K562 (cell line): ENCODE data around the gene MRPL41. TPM values are rescaled to one million over a fixed set of nuclear protein-coding genes. Genes with fewer than 3 reads are reported as not detected.
A peak's percentile ranks its signal among the peaks of the same experiment; 100 is the strongest.

Experiments
- ATAC-seq: fragments of 200-7000 bp; cut with Tn5 transposase; 3 replicates; pipeline ENCODE4 v1.9.1; 2020; ENCODE audit warnings: moderate library complexity
- BruUV-seq: library from RNA; stranded (reverse); fragments of 400-500 nt; replicated peaks from 2 replicates; lab custom pipeline; 2021; lab: Mats Ljungman, UMichigan
- CTCF ChIA-PET: fragments of 300-600 bp; formaldehyde crosslinking; extraction: SDS; loops from one replicate; lab custom pipeline; 2021; ENCODE audit warnings: low intra/inter-chr PET ratio; lab: Yijun Ruan, JAX
- POLR2A ChIA-PET: fragments of 300-600, 350-650 bp; sonication (Branson Sonifier 250); formaldehyde crosslinking; extraction: SDS; loops from one replicate; lab custom pipeline; 2021; ENCODE audit warnings: antibody characterized with exemption, inconsistent platforms; lab: Yijun Ruan, JAX
- DNase-seq, 4 experiments: peaks; one replicate each; pipeline versions ENCODE4 v3.0.0 to v3.0.0-alpha.2; 2011 to 2018; ENCODE audit warnings: low spot score in 3 of 4, mixed read lengths in 3 of 4; ENCODE audit errors: extremely low read depth in 1 of 4
- FAIRE-seq: peaks from 2 replicates; lab custom pipeline; 2011; peaks lifted over from hg19 to GRCh38; lab: Jason Lieb, UNC
- H2AFZ ChIP-seq: 2 replicates; pipeline ENCODE4 v1.6.0; 2011; ENCODE audit warnings: low read depth, low read length, control low read depth, inconsistent platforms
- H3K27ac ChIP-seq: fragments of 200-600 bp; 3 replicates; pipeline ENCODE4 v1.8.0; 2011; ENCODE audit warnings: low read depth, mild to moderate bottlenecking, control low read depth, inconsistent platforms, low read length, moderate library complexity, mixed read lengths; ENCODE audit errors: extremely low read depth
- H3K27me3 ChIP-seq, 2 experiments: fragments of 300-600 bp in 1 of 2; 2 replicates in 1 of 2; 3 replicates in 1 of 2; pipeline versions ENCODE4 v1.6.0 to v1.8.0; 2011; ENCODE audit warnings: inconsistent platforms in 2 of 2, low read length in 2 of 2, mild to moderate bottlenecking in 1 of 2, mixed read lengths in 1 of 2, moderate library complexity in 1 of 2; ENCODE audit not compliant: control insufficient read depth in 2 of 2, insufficient read depth in 2 of 2
- H3K36me3 ChIP-seq: fragments of 300-600 bp; 3 replicates; pipeline ENCODE4 v1.8.0; 2011; ENCODE audit warnings: mild to moderate bottlenecking, low read length, inconsistent platforms; ENCODE audit not compliant: control insufficient read depth, insufficient read depth
- H3K4me1 ChIP-seq, 2 experiments: fragments of 200-600 bp in 1 of 2; replicated peaks in 1 of 2; 2 replicates in 1 of 2; 3 replicates in 1 of 2; pipeline versions ENCODE4 v1.5.1 to v1.8.0; 2011; ENCODE audit warnings: inconsistent platforms in 2 of 2, low read length in 2 of 2, mild to moderate bottlenecking in 1 of 2, mixed read lengths in 1 of 2, moderate library complexity in 1 of 2; ENCODE audit not compliant: control insufficient read depth in 2 of 2, insufficient read depth in 2 of 2
- H3K4me2 ChIP-seq: 2 replicates; pipeline ENCODE4 v1.6.1; 2011; ENCODE audit warnings: low read length, control low read depth, inconsistent platforms, mixed read lengths; ENCODE audit not compliant: insufficient read depth
- H3K4me3 ChIP-seq: fragments of 200-600 bp; sonication (generic), shearing (Covaris generic); 2 replicates; pipeline ENCODE4 v1.5.1; 2016; ENCODE audit warnings: control low read depth, inconsistent platforms
- H3K79me2 ChIP-seq: fragments of 200-600 bp; 3 replicates; pipeline ENCODE4 v1.8.0; 2011; ENCODE audit warnings: low read length, inconsistent platforms; ENCODE audit not compliant: control insufficient read depth, insufficient read depth
- H3K9ac ChIP-seq, 2 experiments: 2 replicates each; pipeline versions ENCODE4 v1.6.0 to v1.6.1; 2011; ENCODE audit warnings: low read depth in 2 of 2, low read length in 2 of 2, control low read depth in 1 of 2, inconsistent platforms in 1 of 2, mild to moderate bottlenecking in 1 of 2, mixed read lengths in 1 of 2; ENCODE audit not compliant: insufficient read depth in 1 of 2
- H3K9me1 ChIP-seq: one replicate; pipeline ENCODE4 v1.6.0; 2011; ENCODE audit warnings: inconsistent platforms, mild to moderate bottlenecking, low read length, moderate library complexity; ENCODE audit not compliant: control insufficient read depth, insufficient read depth
- H3K9me3 ChIP-seq: replicated peaks from 2 replicates; pipeline ENCODE4 v1.5.1; 2011; ENCODE audit warnings: low read depth, low read length, inconsistent platforms; ENCODE audit not compliant: control insufficient read depth, insufficient read depth
- H4K20me1 ChIP-seq: replicated peaks from 2 replicates; pipeline ENCODE4 v1.6.1; 2011; ENCODE audit warnings: low read length, inconsistent platforms, mixed read lengths; ENCODE audit not compliant: control insufficient read depth, insufficient read depth
- IFI16 ChIP-seq: fragments of 250-450 bp; sonication (Bioruptor Pico); IDR thresholded peaks from 2 replicates; pipeline ENCODE4 v2.1.2; 2022; ENCODE audit warnings: mild to moderate bottlenecking, inconsistent platforms
- MAFF ChIP-seq: IDR thresholded peaks from 2 replicates; pipeline ENCODE4 v1.6.1; 2012; ENCODE audit warnings: low read length, improper control_type of control experiment
- NRF1 ChIP-seq, 2 experiments: fragments of 450-650 bp; IDR thresholded peaks in 1 of 2; conservative IDR thresholded peaks in 1 of 2; 2 replicates each; pipeline ENCODE4 v1.6.1; 2014; ENCODE audit warnings: mild to moderate bottlenecking in 2 of 2
- ZFX ChIP-seq: sonication (generic); formaldehyde crosslinking; IDR thresholded peaks from 2 replicates; pipeline ENCODE4 v1.8.0; 2022; ENCODE audit warnings: mild to moderate bottlenecking, missing genetic modification reagents, moderate library complexity
- WGBS: fragments of 100-300 bp; shearing (Covaris generic); methylation state at CpG from one replicate; pipeline ENCODE4 v1.1.6; 2016; ENCODE audit warnings: low coverage, mixed read lengths; ENCODE audit not compliant: insufficient coverage; ENCODE audit errors: missing lambda C conversion rate; 5-methylcytosine and 5-hydroxymethylcytosine counted together
- in situ Hi-C: fragments of 300-500 bp; cut with MboI; formaldehyde crosslinking; loops from 4 replicates; pipeline ENCODE4 v1.15.0; 2018; ENCODE audit warnings: inconsistent platforms, mixed read lengths
- intact Hi-C: fragments of 100-400 bp; cut with micrococcal nuclease; formaldehyde crosslinking; loops from 2 replicates; pipeline ENCODE4 v1.14.2; 2022
- polyA plus RNA-seq, 8 experiments: library from polyadenylated mRNA; depleted of rRNA in 4 of 8; stranded (reverse) in 5 of 8; unstranded in 3 of 8; fragments of >200 nt; fragmentation: Nextera tagmentation in 2 of 8; fragmentation: Illumina TruSeq in 1 of 8; extraction: Ambion mirVana in 2 of 8; extraction: Trizol in 1 of 8; gene quantifications; 2 replicates each; pipeline versions ENCODE4 v1.2.1 to v1.2.3, GENCODE V29; 2011 to 2014; ENCODE audit warnings: inconsistent platforms in 1 of 8, missing spikeins in 1 of 8
- total RNA-seq, 7 experiments: library from RNA; depleted of rRNA in 6 of 7; stranded (reverse); fragments of >200 nt in 6 of 7; fragmentation: Illumina TruSeq in 2 of 7; extraction: Trizol in 2 of 7; gene quantifications; 2 replicates each; pipeline versions ENCODE4 v1.2.1 to v1.2.3, GENCODE V29; 2011 to 2021; ENCODE audit warnings: low replicate concordance in 1 of 7
- TF ChIP-seq, protein P1 (sequence below): fragments of 450-650 bp; IDR thresholded peaks from 2 replicates; pipeline ENCODE4 v1.6.1; 2016; ENCODE audit warnings: mild to moderate bottlenecking, moderate library complexity
- TF ChIP-seq, protein P2 (sequence below): fragments of 450-650 bp; IDR thresholded peaks from 2 replicates; pipeline ENCODE4 v1.6.1; 2016

The MRPL41 gene
- total and polyA plus RNA-seq, 9 of the 15 experiments (the other 6 are each of a cell fraction or from before 2014, with no cell fraction given): 2.6 to 259 (median 21.6) TPM

DNA sequence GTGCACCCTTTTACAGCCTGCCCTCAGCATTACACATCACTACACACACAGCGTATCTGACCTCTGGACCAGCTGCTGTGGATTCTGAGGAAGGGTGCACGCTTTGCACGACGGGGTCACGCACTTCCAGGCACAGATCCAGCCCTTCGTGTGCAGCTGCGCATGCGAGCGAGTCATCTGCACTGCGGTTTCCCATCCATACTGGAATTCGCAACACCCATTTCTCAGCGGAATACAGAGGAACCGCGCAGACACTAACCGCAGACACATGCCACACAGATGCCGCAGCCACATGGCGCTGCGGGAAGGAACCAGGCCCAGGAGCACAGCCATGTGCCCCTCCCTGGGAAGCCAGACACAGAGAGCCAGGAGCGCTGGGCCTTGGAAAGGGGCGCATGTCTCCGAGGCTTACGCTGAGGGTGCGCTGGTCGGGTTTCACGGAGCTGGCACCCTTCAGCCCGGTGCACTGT lies 44.9 kb upstream of the MRPL41 start:
- Histone ChIP-seq H3K36me3 (no peaks in the 10 kb centered on the region), H3K4me2 (no peak overlapping the region), H3K4me3 (no peak overlapping the region), H3K9me3 (no peaks in the 10 kb centered on the region), H2AFZ (no peak overlapping the region), H3K79me2 (no peaks in the 10 kb centered on the region), H3K9me1 (no peaks in the 10 kb centered on the region), H3K27ac (no peak overlapping the region)
- WGBS: 46% methylated on average over 23 of the region's 26 CpGs
- ChIA-PET CTCF (no interaction called here), POLR2A (interaction anchor here (1.3 kb wide), 1 partner anchor 25 kb away, joined by 4 read pairs; no protein-coding TSS in a partner anchor)
- ATAC-seq: no peak
- peak; percentile 58 to 65 for TF ChIP-seq NRF1 (conservative IDR thresholded peaks at IDR 0.05 in 1 of 2, IDR thresholded peaks at IDR 0.05 in 1 of 2)
- TF ChIP-seq, protein P1, sequence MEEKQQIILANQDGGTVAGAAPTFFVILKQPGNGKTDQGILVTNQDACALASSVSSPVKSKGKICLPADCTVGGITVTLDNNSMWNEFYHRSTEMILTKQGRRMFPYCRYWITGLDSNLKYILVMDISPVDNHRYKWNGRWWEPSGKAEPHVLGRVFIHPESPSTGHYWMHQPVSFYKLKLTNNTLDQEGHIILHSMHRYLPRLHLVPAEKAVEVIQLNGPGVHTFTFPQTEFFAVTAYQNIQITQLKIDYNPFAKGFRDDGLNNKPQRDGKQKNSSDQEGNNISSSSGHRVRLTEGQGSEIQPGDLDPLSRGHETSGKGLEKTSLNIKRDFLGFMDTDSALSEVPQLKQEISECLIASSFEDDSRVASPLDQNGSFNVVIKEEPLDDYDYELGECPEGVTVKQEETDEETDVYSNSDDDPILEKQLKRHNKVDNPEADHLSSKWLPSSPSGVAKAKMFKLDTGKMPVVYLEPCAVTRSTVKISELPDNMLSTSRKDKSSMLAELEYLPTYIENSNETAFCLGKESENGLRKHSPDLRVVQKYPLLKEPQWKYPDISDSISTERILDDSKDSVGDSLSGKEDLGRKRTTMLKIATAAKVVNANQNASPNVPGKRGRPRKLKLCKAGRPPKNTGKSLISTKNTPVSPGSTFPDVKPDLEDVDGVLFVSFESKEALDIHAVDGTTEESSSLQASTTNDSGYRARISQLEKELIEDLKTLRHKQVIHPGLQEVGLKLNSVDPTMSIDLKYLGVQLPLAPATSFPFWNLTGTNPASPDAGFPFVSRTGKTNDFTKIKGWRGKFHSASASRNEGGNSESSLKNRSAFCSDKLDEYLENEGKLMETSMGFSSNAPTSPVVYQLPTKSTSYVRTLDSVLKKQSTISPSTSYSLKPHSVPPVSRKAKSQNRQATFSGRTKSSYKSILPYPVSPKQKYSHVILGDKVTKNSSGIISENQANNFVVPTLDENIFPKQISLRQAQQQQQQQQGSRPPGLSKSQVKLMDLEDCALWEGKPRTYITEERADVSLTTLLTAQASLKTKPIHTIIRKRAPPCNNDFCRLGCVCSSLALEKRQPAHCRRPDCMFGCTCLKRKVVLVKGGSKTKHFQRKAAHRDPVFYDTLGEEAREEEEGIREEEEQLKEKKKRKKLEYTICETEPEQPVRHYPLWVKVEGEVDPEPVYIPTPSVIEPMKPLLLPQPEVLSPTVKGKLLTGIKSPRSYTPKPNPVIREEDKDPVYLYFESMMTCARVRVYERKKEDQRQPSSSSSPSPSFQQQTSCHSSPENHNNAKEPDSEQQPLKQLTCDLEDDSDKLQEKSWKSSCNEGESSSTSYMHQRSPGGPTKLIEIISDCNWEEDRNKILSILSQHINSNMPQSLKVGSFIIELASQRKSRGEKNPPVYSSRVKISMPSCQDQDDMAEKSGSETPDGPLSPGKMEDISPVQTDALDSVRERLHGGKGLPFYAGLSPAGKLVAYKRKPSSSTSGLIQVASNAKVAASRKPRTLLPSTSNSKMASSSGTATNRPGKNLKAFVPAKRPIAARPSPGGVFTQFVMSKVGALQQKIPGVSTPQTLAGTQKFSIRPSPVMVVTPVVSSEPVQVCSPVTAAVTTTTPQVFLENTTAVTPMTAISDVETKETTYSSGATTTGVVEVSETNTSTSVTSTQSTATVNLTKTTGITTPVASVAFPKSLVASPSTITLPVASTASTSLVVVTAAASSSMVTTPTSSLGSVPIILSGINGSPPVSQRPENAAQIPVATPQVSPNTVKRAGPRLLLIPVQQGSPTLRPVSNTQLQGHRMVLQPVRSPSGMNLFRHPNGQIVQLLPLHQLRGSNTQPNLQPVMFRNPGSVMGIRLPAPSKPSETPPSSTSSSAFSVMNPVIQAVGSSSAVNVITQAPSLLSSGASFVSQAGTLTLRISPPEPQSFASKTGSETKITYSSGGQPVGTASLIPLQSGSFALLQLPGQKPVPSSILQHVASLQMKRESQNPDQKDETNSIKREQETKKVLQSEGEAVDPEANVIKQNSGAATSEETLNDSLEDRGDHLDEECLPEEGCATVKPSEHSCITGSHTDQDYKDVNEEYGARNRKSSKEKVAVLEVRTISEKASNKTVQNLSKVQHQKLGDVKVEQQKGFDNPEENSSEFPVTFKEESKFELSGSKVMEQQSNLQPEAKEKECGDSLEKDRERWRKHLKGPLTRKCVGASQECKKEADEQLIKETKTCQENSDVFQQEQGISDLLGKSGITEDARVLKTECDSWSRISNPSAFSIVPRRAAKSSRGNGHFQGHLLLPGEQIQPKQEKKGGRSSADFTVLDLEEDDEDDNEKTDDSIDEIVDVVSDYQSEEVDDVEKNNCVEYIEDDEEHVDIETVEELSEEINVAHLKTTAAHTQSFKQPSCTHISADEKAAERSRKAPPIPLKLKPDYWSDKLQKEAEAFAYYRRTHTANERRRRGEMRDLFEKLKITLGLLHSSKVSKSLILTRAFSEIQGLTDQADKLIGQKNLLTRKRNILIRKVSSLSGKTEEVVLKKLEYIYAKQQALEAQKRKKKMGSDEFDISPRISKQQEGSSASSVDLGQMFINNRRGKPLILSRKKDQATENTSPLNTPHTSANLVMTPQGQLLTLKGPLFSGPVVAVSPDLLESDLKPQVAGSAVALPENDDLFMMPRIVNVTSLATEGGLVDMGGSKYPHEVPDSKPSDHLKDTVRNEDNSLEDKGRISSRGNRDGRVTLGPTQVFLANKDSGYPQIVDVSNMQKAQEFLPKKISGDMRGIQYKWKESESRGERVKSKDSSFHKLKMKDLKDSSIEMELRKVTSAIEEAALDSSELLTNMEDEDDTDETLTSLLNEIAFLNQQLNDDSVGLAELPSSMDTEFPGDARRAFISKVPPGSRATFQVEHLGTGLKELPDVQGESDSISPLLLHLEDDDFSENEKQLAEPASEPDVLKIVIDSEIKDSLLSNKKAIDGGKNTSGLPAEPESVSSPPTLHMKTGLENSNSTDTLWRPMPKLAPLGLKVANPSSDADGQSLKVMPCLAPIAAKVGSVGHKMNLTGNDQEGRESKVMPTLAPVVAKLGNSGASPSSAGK: no peak
- no peak for TF ChIP-seq ZFX (CRISPR knock-in tag)
- no peak for TF ChIP-seq MAFF
- TF ChIP-seq, protein P2, sequence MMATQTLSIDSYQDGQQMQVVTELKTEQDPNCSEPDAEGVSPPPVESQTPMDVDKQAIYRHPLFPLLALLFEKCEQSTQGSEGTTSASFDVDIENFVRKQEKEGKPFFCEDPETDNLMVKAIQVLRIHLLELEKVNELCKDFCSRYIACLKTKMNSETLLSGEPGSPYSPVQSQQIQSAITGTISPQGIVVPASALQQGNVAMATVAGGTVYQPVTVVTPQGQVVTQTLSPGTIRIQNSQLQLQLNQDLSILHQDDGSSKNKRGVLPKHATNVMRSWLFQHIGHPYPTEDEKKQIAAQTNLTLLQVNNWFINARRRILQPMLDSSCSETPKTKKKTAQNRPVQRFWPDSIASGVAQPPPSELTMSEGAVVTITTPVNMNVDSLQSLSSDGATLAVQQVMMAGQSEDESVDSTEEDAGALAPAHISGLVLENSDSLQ: no peak
- TF ChIP-seq IFI16 (CRISPR knock-in tag): no peak
- TF ChIP-seq, all 486 proteins: peak for 1
- H3K4me1 ChIP-seq: peaks cover 6 to 26% of the 10 kb centered on the region in 2 experiments; a peak in 4 of 5 replicates
- H3K9ac ChIP-seq: peak overlapping the region in 1 of 2 experiments; percentile 55; a peak in 2 of 4 replicates
- FAIRE-seq (no peak), DNase-seq (no peak)
- no peaks in the 10 kb centered on the region for H4K20me1 ChIP-seq
- BruUV-seq: no TSS peak
- in situ Hi-C loops (no loop called here), intact Hi-C loops (no loop called here)
- H3K27me3 ChIP-seq: peaks cover 18 to 28% of the 10 kb centered on the region in 2 experiments; a peak in 4 of 5 replicates
